DOHH2 (cell line): ENCODE measurements around the gene MSH2.

Experiments
- H3F3A ChIP-seq: fragments of 200-600 bp; sonication (generic), shearing (Covaris generic); 2 replicates; pipeline ENCODE4 v1.6.0; 2016; ENCODE audit warnings: antibody characterized with exemption, mild to moderate bottlenecking; ENCODE audit not compliant: control insufficient read depth, insufficient read depth
- H3K27ac ChIP-seq: fragments of 200-600 bp; sonication (generic); 2 replicates; pipeline ENCODE4 v1.5.1; 2014; ENCODE audit warnings: low read depth, mild to moderate bottlenecking, low read length, moderate library complexity
- H3K27me3 ChIP-seq: fragments of 200-600 bp; sonication (generic); 2 replicates; pipeline ENCODE4 v1.6.1; 2014; ENCODE audit warnings: mild to moderate bottlenecking, low read length, mixed read lengths; ENCODE audit not compliant: control insufficient read depth
- H3K36me3 ChIP-seq: fragments of 200-600 bp; sonication (generic); 2 replicates; pipeline ENCODE4 v1.6.1; 2014; ENCODE audit warnings: mild to moderate bottlenecking, low read length, moderate library complexity, mixed read lengths; ENCODE audit not compliant: control insufficient read depth
- H3K4me1 ChIP-seq: fragments of 200-600 bp; sonication (generic); 2 replicates; pipeline ENCODE4 v1.6.1; 2014; ENCODE audit warnings: mild to moderate bottlenecking, low read length, mixed read lengths; ENCODE audit not compliant: control insufficient read depth
- H3K4me2 ChIP-seq: fragments of 200-600 bp; sonication (generic); 2 replicates; pipeline ENCODE4 v1.6.0; 2014; ENCODE audit warnings: mild to moderate bottlenecking, low read length, moderate library complexity
- H3K4me3 ChIP-seq: fragments of 200-600 bp; sonication (generic); 2 replicates; pipeline ENCODE4 v1.5.1; 2014; ENCODE audit warnings: mild to moderate bottlenecking, low read length, mixed read lengths
- H3K79me2 ChIP-seq: fragments of 200-600 bp; sonication (generic); 2 replicates; pipeline ENCODE4 v1.6.1; 2014; ENCODE audit warnings: mild to moderate bottlenecking, low read length, mixed read lengths; ENCODE audit not compliant: control insufficient read depth
- H3K9me2 ChIP-seq: fragments of 200-600 bp; sonication (generic); replicated peaks from 2 replicates; pipeline ENCODE4 v1.6.1; 2014; ENCODE audit warnings: mild to moderate bottlenecking, low read length, mixed read lengths; ENCODE audit not compliant: control insufficient read depth
- H3K9me3 ChIP-seq: fragments of 200-600 bp; sonication (generic); 2 replicates; pipeline ENCODE4 v1.6.1; 2014; ENCODE audit warnings: antibody characterized with exemption, low read length, mixed read lengths; ENCODE audit not compliant: control insufficient read depth, insufficient read depth
- H4K20me1 ChIP-seq: fragments of 200-600 bp; sonication (generic); 2 replicates; pipeline ENCODE4 v1.6.0; 2014; ENCODE audit warnings: low read depth, mild to moderate bottlenecking, antibody characterized with exemption, low read length, moderate library complexity; ENCODE audit not compliant: control insufficient read depth, insufficient read depth
- CTCF ChIP-seq: fragments of 200-600 bp; sonication (generic); IDR thresholded peaks from one replicate; pipeline ENCODE4 v1.5.1; 2014; ENCODE audit warnings: antibody characterized with exemption, mild to moderate bottlenecking, low read depth, low read length; ENCODE audit not compliant: poor library complexity, severe bottlenecking
- EZH2phosphoT487 ChIP-seq: fragments of 200-600 bp; sonication (generic); IDR thresholded peaks from 2 replicates; pipeline ENCODE4 v1.6.1; 2017; ENCODE audit warnings: borderline replicate concordance, mild to moderate bottlenecking, antibody characterized with exemption, low read length, moderate library complexity, mixed read lengths

Gene MSH2

GRCh38 chr2:47506024-47506423, 103.1 kb downstream of the MSH2 start:
- Histone ChIP-seq H3F3A (peaks cover 13% of the 10 kb centered on the region), H3K9me3 (peaks cover 27% of the 10 kb centered on the region), H3K36me3 (peaks cover 29% of the 10 kb centered on the region), H3K27ac (no peak overlapping the region), H3K4me2 (no peak overlapping the region), H3K9me2 (no peaks in the 10 kb centered on the region), H4K20me1 (no peaks in the 10 kb centered on the region), H3K4me3 (no peak overlapping the region), H3K4me1 (peaks cover 85% of the 10 kb centered on the region), H3K79me2 (no peaks in the 10 kb centered on the region), H3K27me3 (no peaks in the 10 kb centered on the region)
- TF ChIP-seq EZH2phosphoT487 (no peak), CTCF (no peak)

- H3K36me3 ChIP-seq, result peaks cover 25% of the 10 kb centered on the region
- H3K4me3 ChIP-seq, result no peak overlapping the region
- H3F3A ChIP-seq, result peaks cover 13% of the 10 kb centered on the region
- peaks cover 23% of the 10 kb centered on the region for H3K9me3 ChIP-seq
- no peaks in the 10 kb centered on the region for H3K79me2 ChIP-seq
- H3K4me2 ChIP-seq, result no peak overlapping the region
- H3K27me3 ChIP-seq, result no peaks in the 10 kb centered on the region
- no peak overlapping the region for H3K27ac ChIP-seq
- H3K9me2 ChIP-seq, result no peaks in the 10 kb centered on the region
- H4K20me1 ChIP-seq, result no peaks in the 10 kb centered on the region
- peaks cover 85% of the 10 kb centered on the region for H3K4me1 ChIP-seq
- TF ChIP-seq EZH2phosphoT487 (no peak), CTCF (no peak)
Measured at GRCh38 chr2:47506436-47506835, 103.5 kb downstream of the MSH2 start.

GRCh38 chr2:47508080-47508479, 105.1 kb downstream of the MSH2 start:
- Histone ChIP-seq H4K20me1 (no peaks in the 10 kb centered on the region), H3K36me3 (peaks cover 20% of the 10 kb centered on the region), H3F3A (peaks cover 8% of the 10 kb centered on the region), H3K79me2 (no peaks in the 10 kb centered on the region), H3K27me3 (no peaks in the 10 kb centered on the region), H3K27ac (no peak overlapping the region; the same call in 1 of the 2 replicates), H3K4me1 (peaks cover 83% of the 10 kb centered on the region), H3K9me3 (peaks cover 20% of the 10 kb centered on the region), H3K9me2 (no peaks in the 10 kb centered on the region), H3K4me3 (no peak overlapping the region), H3K4me2 (no peak overlapping the region)
- no peak for TF ChIP-seq CTCF
- TF ChIP-seq EZH2phosphoT487, result no peak
